IPS-NIHi7 (cell line): Measurements from ENCODE around the gene TMEM126B.

Experiments used
- DNase-seq: peaks from one replicate; pipeline ENCODE4 v3.0.0; 2012; ENCODE audit warnings: mixed read lengths; ENCODE audit errors: extremely low spot score

TMEM126B gene

GRCh38 chr11:85682330-85683305 is 54.2 kb downstream of the TMEM126B start:
- DNase-seq = no peak

GRCh38 chr11:85685125-85685819 is 56.9 kb downstream of the TMEM126B start:
- DNase-seq = no peak

GRCh38 chr11:85685820-85686459 is 57.5 kb downstream of the TMEM126B start, which contains the start of gene CCDC89:
Gene CCDC89 (minus strand): TSS chr11:85686195. CDS start chr11:85686130, 65 bp downstream.
- peak; percentile 24 for DNase-seq
